AG04449 (cell line): ENCODE results near the gene LRMDA.
"Not testable (repeated sequence)": the region's sequence is repeated elsewhere in the genome, so short reads cannot be mapped to it uniquely, and the experiment has no call there.

Experiments
- CTCF ChIA-PET: fragments of 350-600 bp; formaldehyde crosslinking; extraction: SDS; loops from one replicate; lab custom pipeline; 2021; ENCODE audit warnings: antibody characterized with exemption; lab: Yijun Ruan, JAX
- POLR2A ChIA-PET: fragments of 400-600, 350-600 bp; formaldehyde crosslinking; extraction: SDS; loops from one replicate; lab custom pipeline; 2020; ENCODE audit warnings: antibody characterized with exemption, inconsistent platforms; lab: Yijun Ruan, JAX
- DNase-seq: peaks from one replicate; pipeline ENCODE4 v3.0.0-alpha.2; 2010; ENCODE audit warnings: low read depth, low spot score
- H3K4me3 ChIP-seq: 2 replicates; pipeline ENCODE4 v1.5.1; 2011; ENCODE audit warnings: low read depth, mild to moderate bottlenecking, control low read depth, low read length
- TF ChIP-seq, protein P1 (sequence below): IDR thresholded peaks from one replicate; pipeline ENCODE4 v1.5.1; 2011; ENCODE audit warnings: mild to moderate bottlenecking, moderate library complexity, low read length, control low read depth, inconsistent platforms; ENCODE audit not compliant: insufficient read depth; ENCODE audit errors: missing control alignments

The LRMDA gene

DNA sequence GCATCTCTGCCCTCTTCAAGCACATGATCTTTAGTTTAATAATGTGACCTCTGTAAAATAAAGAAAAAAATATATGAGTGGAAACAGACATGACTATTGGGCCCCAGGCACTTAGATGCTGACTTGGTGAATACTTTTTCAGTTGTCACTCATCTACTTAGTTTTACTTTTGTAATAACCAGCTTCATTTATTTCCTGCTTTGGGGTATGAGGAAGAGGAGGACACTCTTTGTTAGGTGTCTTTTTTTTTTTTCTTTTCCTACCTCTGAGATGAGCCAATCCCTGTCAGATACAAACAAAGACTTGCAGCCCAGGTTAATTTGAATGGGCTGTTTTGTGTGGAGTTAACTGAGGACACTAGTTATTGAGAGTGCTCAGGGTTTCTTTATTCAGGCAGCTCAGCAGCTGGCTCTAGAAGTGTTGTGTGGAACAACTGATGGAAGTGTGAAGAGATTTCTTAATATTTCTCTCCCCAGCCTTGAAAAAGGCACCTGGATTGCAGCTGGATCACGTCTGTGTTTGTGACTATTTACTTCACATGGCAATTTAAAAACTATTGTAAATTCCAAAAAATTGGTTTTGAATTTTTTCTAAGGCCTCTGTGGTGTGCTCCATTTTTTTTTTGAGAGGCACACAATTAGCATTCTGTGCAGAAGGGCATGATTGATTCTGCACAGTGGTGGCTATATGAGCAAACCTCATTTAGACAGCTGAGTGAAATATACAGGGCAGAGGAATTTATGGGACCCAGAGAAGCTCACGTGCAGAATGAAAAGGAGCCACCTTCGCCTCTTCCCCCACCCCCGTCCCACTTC, 333.8 kb downstream of the LRMDA start:
- TF ChIP-seq, protein P1, sequence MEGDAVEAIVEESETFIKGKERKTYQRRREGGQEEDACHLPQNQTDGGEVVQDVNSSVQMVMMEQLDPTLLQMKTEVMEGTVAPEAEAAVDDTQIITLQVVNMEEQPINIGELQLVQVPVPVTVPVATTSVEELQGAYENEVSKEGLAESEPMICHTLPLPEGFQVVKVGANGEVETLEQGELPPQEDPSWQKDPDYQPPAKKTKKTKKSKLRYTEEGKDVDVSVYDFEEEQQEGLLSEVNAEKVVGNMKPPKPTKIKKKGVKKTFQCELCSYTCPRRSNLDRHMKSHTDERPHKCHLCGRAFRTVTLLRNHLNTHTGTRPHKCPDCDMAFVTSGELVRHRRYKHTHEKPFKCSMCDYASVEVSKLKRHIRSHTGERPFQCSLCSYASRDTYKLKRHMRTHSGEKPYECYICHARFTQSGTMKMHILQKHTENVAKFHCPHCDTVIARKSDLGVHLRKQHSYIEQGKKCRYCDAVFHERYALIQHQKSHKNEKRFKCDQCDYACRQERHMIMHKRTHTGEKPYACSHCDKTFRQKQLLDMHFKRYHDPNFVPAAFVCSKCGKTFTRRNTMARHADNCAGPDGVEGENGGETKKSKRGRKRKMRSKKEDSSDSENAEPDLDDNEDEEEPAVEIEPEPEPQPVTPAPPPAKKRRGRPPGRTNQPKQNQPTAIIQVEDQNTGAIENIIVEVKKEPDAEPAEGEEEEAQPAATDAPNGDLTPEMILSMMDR, result no peak
- ChIA-PET POLR2A (no interaction called here), CTCF (no interaction called here)
- H3K4me3 ChIP-seq, result no peak overlapping the region
- no peak for DNase-seq

DNA sequence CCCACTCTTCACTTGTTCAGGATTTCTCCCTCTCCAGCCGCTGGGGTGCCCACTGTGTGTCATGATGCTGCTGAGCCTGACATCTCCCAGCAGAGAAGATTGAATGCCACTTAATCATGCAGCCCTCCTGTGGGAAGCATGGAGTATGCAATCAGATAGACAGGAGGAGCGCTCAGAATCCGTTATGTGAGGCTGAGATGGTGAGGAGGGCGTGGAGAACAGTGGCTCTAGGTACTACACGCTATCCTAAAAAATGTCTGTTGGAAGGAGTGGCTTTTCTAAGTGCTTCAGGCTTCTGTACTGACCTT, 334.3 kb downstream of the LRMDA start:
- DNase-seq, result no peak
- TF ChIP-seq, protein P1, result no peak
- POLR2A ChIA-PET, result no interaction called here
- H3K4me3 ChIP-seq, result no peak overlapping the region
- CTCF ChIA-PET, result no interaction called here

DNA sequence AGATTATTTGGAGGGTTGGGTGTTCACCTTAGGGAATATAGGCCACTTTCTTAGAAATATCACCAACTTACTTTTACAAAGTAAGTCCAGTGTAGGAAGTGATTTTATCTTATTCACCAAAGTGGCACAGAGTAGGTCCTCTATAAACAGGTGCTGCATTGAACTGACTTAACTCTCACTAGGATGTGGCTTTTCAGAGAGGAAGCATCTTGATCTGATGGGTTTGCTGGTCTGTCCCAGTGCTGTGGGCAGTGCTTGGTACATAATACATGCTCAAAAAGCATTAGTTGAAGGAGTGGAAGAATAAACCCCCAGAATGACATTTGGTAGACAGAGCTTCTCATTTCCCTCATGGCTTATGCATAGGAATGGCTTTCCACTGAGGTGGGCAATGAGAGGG, 334.7 kb downstream of the LRMDA start:
- H3K4me3 ChIP-seq, result no peak overlapping the region
- ChIA-PET POLR2A (no interaction called here), CTCF (no interaction called here)
- TF ChIP-seq, protein P1, result no peak
- no peak for DNase-seq

DNA sequence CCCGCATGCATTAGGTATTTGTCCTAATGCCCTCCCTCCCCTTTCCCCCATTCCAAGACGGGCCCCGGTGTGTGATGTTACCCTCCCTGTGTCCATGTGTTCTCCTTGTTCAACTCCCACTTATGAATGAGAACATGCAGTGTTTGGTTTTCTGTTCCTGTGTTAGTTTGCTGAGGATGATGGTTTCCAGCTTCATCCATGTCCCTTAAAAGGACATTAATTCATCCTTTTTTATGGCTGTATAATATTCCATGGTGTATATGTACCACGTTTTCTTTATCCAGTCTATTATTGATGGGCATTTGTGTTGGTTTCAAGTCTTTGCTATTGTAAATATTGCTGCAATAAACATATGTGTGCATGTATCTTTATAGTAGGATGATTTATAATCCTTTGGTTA, 335.3 kb downstream of the LRMDA start:
- H3K4me3 ChIP-seq, DNase-seq, POLR2A ChIA-PET, CTCF ChIA-PET: not testable (repeated sequence)

DNA sequence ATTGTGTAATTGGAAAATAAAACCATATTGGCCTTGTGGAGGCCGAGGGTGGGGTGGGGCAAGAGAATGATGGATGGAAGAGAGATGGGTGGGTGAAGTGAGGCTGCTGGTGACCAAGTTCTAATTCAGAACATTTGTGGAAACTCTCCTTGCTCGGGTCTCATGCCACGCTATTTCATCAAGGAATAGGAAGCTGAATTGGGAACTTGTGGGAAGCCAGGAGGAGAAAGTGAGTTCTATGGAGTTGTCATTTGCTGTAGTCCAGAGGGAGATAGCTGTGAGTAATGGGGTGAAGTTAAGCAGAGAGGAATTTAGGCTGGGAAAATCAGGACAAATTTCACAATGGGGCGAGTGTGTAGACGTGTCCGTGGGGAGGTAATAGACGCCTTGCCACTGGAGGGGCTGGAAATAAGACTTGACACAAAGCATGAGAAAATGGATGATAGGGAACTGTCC, 339.2 kb downstream of the LRMDA start:
- H3K4me3 ChIP-seq, result no peak overlapping the region
- no peak for DNase-seq
- TF ChIP-seq, protein P1, result no peak
- ChIA-PET POLR2A (no interaction called here), CTCF (interaction anchor here (1.4 kb wide), 1 partner anchor 1235 kb away, joined by 4 read pairs; no protein-coding TSS in a partner anchor)

DNA sequence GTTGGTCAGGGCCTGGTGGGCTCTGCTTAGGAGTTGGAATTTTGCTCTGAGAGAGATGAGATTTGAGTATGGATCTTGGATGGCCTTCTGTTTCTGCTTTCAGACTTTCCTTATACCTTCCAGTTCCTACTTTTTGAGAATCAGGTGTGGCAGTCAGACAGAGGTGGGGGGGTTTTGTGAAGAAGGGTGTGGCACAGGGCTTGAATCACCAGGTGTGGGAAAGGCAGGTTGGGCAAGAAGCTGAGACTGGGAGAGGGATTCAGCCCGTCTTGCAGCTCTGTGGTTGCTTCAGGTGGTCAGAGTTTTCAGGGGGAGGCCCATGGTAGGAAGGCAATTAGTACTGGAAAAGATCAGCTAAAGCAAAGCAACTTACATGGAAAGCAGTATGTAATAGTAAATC, 340.2 kb downstream of the LRMDA start:
- TF ChIP-seq, protein P1, result no peak
- no peak overlapping the region for H3K4me3 ChIP-seq
- ChIA-PET CTCF (interaction anchor here (1.4 kb wide), 1 partner anchor 1234 kb away, joined by 4 read pairs; no protein-coding TSS in a partner anchor), POLR2A (no interaction called here)
- no peak for DNase-seq
